Esophagus squamous epithelium (tissue), 5 donors: Measurements from ENCODE around the gene ARHGAP32. TPM values are rescaled to one million over a fixed set of nuclear protein-coding genes. Genes with fewer than 3 reads are reported as not detected.

Experiments
- DNase-seq: peaks from one replicate; lab custom pipeline; 2025; lab: John Stamatoyannopoulos, UW
- H3K27ac ChIP-seq, 4 donors: fragments of 200-600 bp; sonication (generic); one replicate each; pipeline ENCODE4 v1.5.1; 2016 to 2019; ENCODE audit warnings: mild to moderate bottlenecking in 1 of 4
- H3K27me3 ChIP-seq, 4 donors: fragments of 200-600 bp; sonication (generic); 1 replicate in 3 of 4; 2 replicates in 1 of 4; pipeline versions ENCODE4 v1.5.1 to v1.6.0; 2017 to 2021; ENCODE audit warnings: antibody characterized with exemption in 1 of 4
- H3K36me3 ChIP-seq, 3 donors: fragments of 200-600 bp; sonication (generic); one replicate each; pipeline ENCODE4 v1.5.1; 2016 to 2019
- H3K4me1 ChIP-seq, 3 donors: fragments of 200-600 bp; sonication (generic); one replicate each; pipeline ENCODE4 v1.5.1; 2017 to 2019
- H3K4me3 ChIP-seq, 4 donors: fragments of 200-600 bp; sonication (generic); 1 replicate in 3 of 4; 2 replicates in 1 of 4; pipeline ENCODE4 v1.5.1; 2016 to 2019; ENCODE audit warnings: mild to moderate bottlenecking in 2 of 4, moderate library complexity in 1 of 4
- H3K9me3 ChIP-seq, 3 donors: fragments of 200-600 bp; sonication (generic); one replicate each; pipeline ENCODE4 v1.5.1; 2016 to 2019
- POLR2A ChIP-seq, 4 donors: fragments of 450-650 bp; IDR thresholded peaks; one replicate each; pipeline ENCODE4 v1.6.1; 2017; ENCODE audit warnings: antibody characterized with exemption in 4 of 4, mild to moderate bottlenecking in 4 of 4, moderate library complexity in 3 of 4
- WGBS, 2 donors: methylation state at CpG; one replicate each; pipeline ENCODE4 v1.1.5; 2018; 5-methylcytosine and 5-hydroxymethylcytosine counted together
- intact Hi-C: fragments of 100-400 bp; cut with DNase I; formaldehyde crosslinking; loops from one replicate; pipeline ENCODE4 v1.15.0; 2022
- total RNA-seq, 4 donors: library from RNA; depleted of rRNA; stranded (reverse); fragments of >200 nt; gene quantifications; one replicate each; pipeline ENCODE4 v1.1.0, GENCODE V29; 2016
- TF ChIP-seq, protein P1 (sequence below), 6 experiments: fragments of 450-650 bp in 4 of 6; fragments of 200-600 bp in 2 of 6; sonication (generic) in 2 of 6; IDR thresholded peaks; one replicate each; pipeline ENCODE4 v1.5.1; 2016 to 2019; ENCODE audit warnings: antibody characterized with exemption in 6 of 6, mild to moderate bottlenecking in 4 of 6, moderate library complexity in 4 of 6
- donor health status: DM: yes; HTN: yes; CAD: no.

ARHGAP32 gene
- total RNA-seq, 4 donors from 2014 or later, result 33.5 to 73.6 (median 61.0) TPM

- no peak overlapping the region for H3K4me3 ChIP-seq
- 41 to 70% methylated on average over 2 of the region's 2 CpGs for WGBS, 2 donors
- intact Hi-C loops, result no loop called here
- H3K27me3 ChIP-seq, result no peaks in the 10 kb centered on the region
- peaks cover 0 to 12% (median 4%) of the 10 kb centered on the region in 3 donors for H3K9me3 ChIP-seq
- no peaks in the 10 kb centered on the region for H3K36me3 ChIP-seq
- H3K4me1 ChIP-seq, result peaks cover 0 to 22% (median 3%) of the 10 kb centered on the region in 3 donors
- H3K27ac ChIP-seq, result no peak overlapping the region
- TF ChIP-seq, protein P1, sequence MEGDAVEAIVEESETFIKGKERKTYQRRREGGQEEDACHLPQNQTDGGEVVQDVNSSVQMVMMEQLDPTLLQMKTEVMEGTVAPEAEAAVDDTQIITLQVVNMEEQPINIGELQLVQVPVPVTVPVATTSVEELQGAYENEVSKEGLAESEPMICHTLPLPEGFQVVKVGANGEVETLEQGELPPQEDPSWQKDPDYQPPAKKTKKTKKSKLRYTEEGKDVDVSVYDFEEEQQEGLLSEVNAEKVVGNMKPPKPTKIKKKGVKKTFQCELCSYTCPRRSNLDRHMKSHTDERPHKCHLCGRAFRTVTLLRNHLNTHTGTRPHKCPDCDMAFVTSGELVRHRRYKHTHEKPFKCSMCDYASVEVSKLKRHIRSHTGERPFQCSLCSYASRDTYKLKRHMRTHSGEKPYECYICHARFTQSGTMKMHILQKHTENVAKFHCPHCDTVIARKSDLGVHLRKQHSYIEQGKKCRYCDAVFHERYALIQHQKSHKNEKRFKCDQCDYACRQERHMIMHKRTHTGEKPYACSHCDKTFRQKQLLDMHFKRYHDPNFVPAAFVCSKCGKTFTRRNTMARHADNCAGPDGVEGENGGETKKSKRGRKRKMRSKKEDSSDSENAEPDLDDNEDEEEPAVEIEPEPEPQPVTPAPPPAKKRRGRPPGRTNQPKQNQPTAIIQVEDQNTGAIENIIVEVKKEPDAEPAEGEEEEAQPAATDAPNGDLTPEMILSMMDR (IDR thresholded peaks at IDR 0.05), result no peak
- TF ChIP-seq POLR2A (IDR thresholded peaks at IDR 0.05), result no peak
- no peak for DNase-seq
These were observed 31.6 kb upstream of the ARHGAP32 start for GRCh38 chr11:129223701-129224149.

DNA sequence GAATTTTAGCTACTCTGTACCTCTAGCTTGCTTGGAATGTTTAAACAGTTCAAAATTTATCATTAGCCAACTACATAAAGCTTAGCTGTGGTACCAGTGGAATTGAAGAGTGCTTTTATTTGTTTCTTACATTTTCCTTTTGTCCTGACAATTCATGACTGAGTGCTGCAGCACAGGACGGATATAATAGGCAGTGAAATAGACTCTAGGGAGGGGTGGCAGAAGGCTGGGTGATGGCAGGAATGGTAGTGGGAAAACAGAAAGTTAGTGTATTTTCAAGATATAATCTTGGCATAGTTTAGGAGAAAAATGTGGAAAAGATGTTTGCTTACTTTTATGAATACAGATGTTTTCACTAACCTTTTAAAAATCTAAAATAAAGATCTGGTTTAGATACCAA is 31.1 kb upstream of the ARHGAP32 start:
- Histone ChIP-seq H3K27ac (no peak overlapping the region), H3K9me3 (peaks cover 0 to 12% (median 4%) of the 10 kb centered on the region in 3 donors), H3K4me1 (peaks cover 0 to 22% (median 3%) of the 10 kb centered on the region in 3 donors), H3K4me3 (no peak overlapping the region), H3K27me3 (no peaks in the 10 kb centered on the region), H3K36me3 (no peaks in the 10 kb centered on the region)
- intact Hi-C loops, result no loop called here
- 43 to 73% methylated on average over 1 of the region's 1 CpG for WGBS, 2 donors
- DNase-seq, result no peak
- no peak for TF ChIP-seq POLR2A (IDR thresholded peaks at IDR 0.05)
- TF ChIP-seq, protein P1 (IDR thresholded peaks at IDR 0.05), result no peak

- no peaks in the 10 kb centered on the region for H3K27me3 ChIP-seq
- no peak for DNase-seq
These were observed 30.0 kb upstream of the ARHGAP32 start for GRCh38 chr11:129222158-129222557.

GRCh38 chr11:129215506-129216245 is 23.6 kb upstream of the ARHGAP32 start:
- no peaks in the 10 kb centered on the region for H3K27me3 ChIP-seq
- no peak overlapping the region for H3K4me3 ChIP-seq
- H3K4me1 ChIP-seq, result peaks cover 0 to 23% (median 0%) of the 10 kb centered on the region in 3 donors
- DNase-seq, result no peak
- TF ChIP-seq, protein P1 (IDR thresholded peaks at IDR 0.05), result no peak
- TF ChIP-seq POLR2A (IDR thresholded peaks at IDR 0.05), result no peak
- 58 to 70% methylated on average over 8 of the region's 8 CpGs for WGBS, 2 donors
- no peaks in the 10 kb centered on the region for H3K36me3 ChIP-seq
- peak overlapping the region in 1 of 4 donors; percentile 30 for H3K27ac ChIP-seq
- H3K9me3 ChIP-seq, result no peaks in the 10 kb centered on the region
- intact Hi-C loops, result no loop called here

More at GRCh38 chr11:129222158-129222557, 30.0 kb upstream of the ARHGAP32 start:
- peaks cover 0 to 22% (median 3%) of the 10 kb centered on the region in 3 donors for H3K4me1 ChIP-seq
- H3K9me3 ChIP-seq, result peaks cover 0 to 12% (median 4%) of the 10 kb centered on the region in 3 donors
- intact Hi-C loops, result no loop called here
- WGBS, 2 donors, result 55 to 73% methylated on average over 3 of the region's 3 CpGs
- no peaks in the 10 kb centered on the region for H3K36me3 ChIP-seq
- no peak for TF ChIP-seq POLR2A (IDR thresholded peaks at IDR 0.05)
- TF ChIP-seq, protein P1 (IDR thresholded peaks at IDR 0.05), result no peak
- no peak overlapping the region for H3K27ac ChIP-seq
- no peak overlapping the region for H3K4me3 ChIP-seq

DNA sequence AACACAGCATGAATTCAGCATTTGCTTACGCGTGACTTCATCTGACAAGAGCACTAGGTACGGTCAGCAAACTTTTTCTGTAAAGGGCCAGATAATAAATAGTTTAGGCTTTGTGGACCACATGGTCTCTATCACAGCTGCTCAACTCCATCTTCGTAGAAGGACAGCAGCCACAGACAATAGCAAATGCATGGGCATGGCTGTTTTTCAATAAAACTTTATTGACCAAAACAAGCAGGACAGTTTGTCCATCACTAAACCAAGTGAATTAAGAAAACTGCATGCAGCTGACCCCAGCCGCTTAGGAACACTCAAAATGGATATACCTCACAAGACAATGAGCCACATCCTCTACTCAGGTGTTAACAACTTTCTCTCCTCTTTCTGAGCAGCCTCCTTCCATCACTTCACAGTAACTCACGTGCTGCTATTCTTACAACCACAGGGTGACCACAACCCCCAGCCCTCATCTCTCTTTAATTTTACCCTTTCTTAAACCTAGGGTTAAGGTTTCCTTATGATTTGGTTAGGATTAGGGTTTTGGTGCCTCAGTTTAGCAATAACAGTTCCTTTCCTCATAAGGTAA is 22.7 kb upstream of the ARHGAP32 start:
- Histone ChIP-seq H3K4me3 (no peak overlapping the region), H3K27ac (no peak overlapping the region), H3K9me3 (no peaks in the 10 kb centered on the region), H3K4me1 (peaks cover 0 to 30% (median 0%) of the 10 kb centered on the region in 3 donors), H3K36me3 (no peaks in the 10 kb centered on the region), H3K27me3 (no peaks in the 10 kb centered on the region)
- intact Hi-C loops, result no loop called here
- WGBS, 2 donors, result 93 to 94% methylated on average over 6 of the region's 6 CpGs
- TF ChIP-seq POLR2A (IDR thresholded peaks at IDR 0.05), result no peak
- TF ChIP-seq, protein P1 (IDR thresholded peaks at IDR 0.05), result no peak
- no peak for DNase-seq
